Activated CD8-positive, alpha-beta memory T cell treated with anti-CD3 and anti-CD28 coated beads for 24 hours (primary cell): ENCODE measurements around the gene DCTN3.

Experiments
- DNase-seq: peaks from one replicate; pipeline ENCODE4 v3.0.0-alpha.2; 2020

Gene DCTN3

GRCh38 chr9:34620061-34620994 is at the start of gene DCTN3:
TSS of gene DCTN3 (minus strand) at chr9:34620495. CDS start at chr9:34620464, 31 bp downstream.
- DNase-seq = peak; percentile 90

GRCh38 chr9:34665381-34666250 is 45.3 kb upstream of the DCTN3 start:
- DNase-seq = peak; percentile 90

- no peak for DNase-seq
Measured at GRCh38 chr9:34665067-34665380, 44.7 kb upstream of the DCTN3 start.

GRCh38 chr9:34664281-34665066 is 44.2 kb upstream of the DCTN3 start:
- DNase-seq = peak; percentile 77

GRCh38 chr9:34663303-34663605 is 43.0 kb upstream of the DCTN3 start:
- DNase-seq = no peak

- DNase-seq = no peak
Measured at GRCh38 chr9:34662526-34663302, 42.4 kb upstream of the DCTN3 start, which contains the start of gene CCL27. TSS of gene CCL27 (minus strand) at chr9:34662657. CDS start at chr9:34662633, 24 bp downstream.

GRCh38 chr9:34659592-34660253 is 39.4 kb upstream of the DCTN3 start:
- no peak for DNase-seq

- DNase-seq = no peak
Measured at GRCh38 chr9:34658461-34658860, 38.2 kb upstream of the DCTN3 start.

GRCh38 chr9:34656992-34657391 is 36.7 kb upstream of the DCTN3 start:
- no peak for DNase-seq

GRCh38 chr9:34655394-34655793 is 35.1 kb upstream of the DCTN3 start:
- DNase-seq = no peak

GRCh38 chr9:34654323-34655051 is 34.2 kb upstream of the DCTN3 start:
- no peak for DNase-seq

GRCh38 chr9:34653151-34654072 is 33.1 kb upstream of the DCTN3 start:
- no peak for DNase-seq

- DNase-seq = no peak
Measured at GRCh38 chr9:34652602-34653000, 32.3 kb upstream of the DCTN3 start.

- DNase-seq = peak; percentile 69
Measured at GRCh38 chr9:34651876-34652601, 31.7 kb upstream of the DCTN3 start, which contains the start of gene IL11RA. TSS of gene IL11RA (plus strand) at chr9:34652185. CDS start at chr9:34655218, 3,033 bp downstream.

GRCh38 chr9:34651321-34651720 is 31.0 kb upstream of the DCTN3 start:
- no peak for DNase-seq

GRCh38 chr9:34650816-34651215 is 30.5 kb upstream of the DCTN3 start:
- no peak for DNase-seq

GRCh38 chr9:34648673-34649072 is 28.4 kb upstream of the DCTN3 start:
- DNase-seq = no peak

GRCh38 chr9:34647651-34648050 is 27.4 kb upstream of the DCTN3 start:
- DNase-seq = no peak

GRCh38 chr9:34647084-34647403 is 26.7 kb upstream of the DCTN3 start:
- DNase-seq = no peak
